Activated effector memory CD4-positive, alpha-beta T cell treated with Interleukin-2 at 50 U/mL for 16 hours (primary cell): Measurements from ENCODE around the gene PACSIN2.
"Not testable (repeated sequence)": the region's sequence is repeated elsewhere in the genome, so short reads cannot be mapped to it uniquely, and the experiment has no call there.

Source experiments
- DNase-seq: peaks from one replicate; pipeline ENCODE4 v3.0.0-alpha.2; 2020

Gene PACSIN2

GRCh38 chr22:42991010-42991651 lies 23.8 kb downstream of the PACSIN2 start:
- no peak for DNase-seq

GRCh38 chr22:42990131-42990838 lies 24.7 kb downstream of the PACSIN2 start:
- no peak for DNase-seq

- no peak for DNase-seq
Measured at GRCh38 chr22:42986115-42986514, 28.8 kb downstream of the PACSIN2 start.

GRCh38 chr22:42985531-42985905 lies 29.4 kb downstream of the PACSIN2 start:
- DNase-seq, result no peak

- DNase-seq, result no peak
Measured at GRCh38 chr22:42984814-42985530, 30.0 kb downstream of the PACSIN2 start.

GRCh38 chr22:42984397-42984796 lies 30.6 kb downstream of the PACSIN2 start:
- no peak for DNase-seq

GRCh38 chr22:42983470-42983869 lies 31.5 kb downstream of the PACSIN2 start:
- DNase-seq, result no peak

- no peak for DNase-seq
Measured at GRCh38 chr22:42979606-42980005, 35.3 kb downstream of the PACSIN2 start.

- DNase-seq, result no peak
Measured at GRCh38 chr22:42978453-42979103, 36.4 kb downstream of the PACSIN2 start.

GRCh38 chr22:42977569-42977968 lies 37.4 kb downstream of the PACSIN2 start:
- DNase-seq, result no peak

GRCh38 chr22:42976217-42976933 lies 38.6 kb downstream of the PACSIN2 start:
- DNase-seq, result no peak

- no peak for DNase-seq
Measured at GRCh38 chr22:42974223-42974622, 40.7 kb downstream of the PACSIN2 start.

- no peak for DNase-seq
Measured at GRCh38 chr22:42973536-42973881, 41.4 kb downstream of the PACSIN2 start.

GRCh38 chr22:42972649-42973535 lies 42.1 kb downstream of the PACSIN2 start:
- no peak for DNase-seq

GRCh38 chr22:42971473-42971860 lies 43.5 kb downstream of the PACSIN2 start:
- DNase-seq, result not testable (repeated sequence)

- DNase-seq, result no peak
Measured at GRCh38 chr22:42970029-42970428, 44.9 kb downstream of the PACSIN2 start.

GRCh38 chr22:42969348-42969975 lies 45.5 kb downstream of the PACSIN2 start:
- no peak for DNase-seq

- no peak for DNase-seq
Measured at GRCh38 chr22:42967933-42968332, 47.0 kb downstream of the PACSIN2 start.

- no peak for DNase-seq
Measured at GRCh38 chr22:42967005-42967404, 47.9 kb downstream of the PACSIN2 start.

GRCh38 chr22:42966497-42966896 lies 48.5 kb downstream of the PACSIN2 start:
- no peak for DNase-seq

GRCh38 chr22:42964994-42965699 lies 49.8 kb downstream of the PACSIN2 start:
- no peak for DNase-seq
